IMR-90 (cell line): ENCODE results near the gene SLC25A22.

ENCODE experiments used
- BHLHE40 ChIP-seq: fragments of 150-350 bp; IDR thresholded peaks from 2 replicates; pipeline ENCODE4 v1.6.1; 2016; ENCODE audit warnings: mild to moderate bottlenecking, low read depth, low read length
- CTCF ChIP-seq: conservative IDR thresholded peaks from 2 replicates; pipeline ENCODE4 v1.5.1; 2012; ENCODE audit warnings: mild to moderate bottlenecking, low read depth, low read length, improper control_type of control experiment
- FOS ChIP-seq: fragments of 150-350 bp; IDR thresholded peaks from 2 replicates; pipeline ENCODE4 v1.6.1; 2016; ENCODE audit warnings: low read depth, low read length
- MXI1 ChIP-seq: IDR thresholded peaks from 2 replicates; pipeline ENCODE4 v1.6.1; 2012; ENCODE audit warnings: low read depth, mild to moderate bottlenecking, low read length, moderate library complexity, borderline replicate concordance
- POLR2A ChIP-seq: IDR thresholded peaks from 2 replicates; pipeline ENCODE4 v1.6.1; 2012; ENCODE audit warnings: mild to moderate bottlenecking, low read depth, low read length

DNA sequence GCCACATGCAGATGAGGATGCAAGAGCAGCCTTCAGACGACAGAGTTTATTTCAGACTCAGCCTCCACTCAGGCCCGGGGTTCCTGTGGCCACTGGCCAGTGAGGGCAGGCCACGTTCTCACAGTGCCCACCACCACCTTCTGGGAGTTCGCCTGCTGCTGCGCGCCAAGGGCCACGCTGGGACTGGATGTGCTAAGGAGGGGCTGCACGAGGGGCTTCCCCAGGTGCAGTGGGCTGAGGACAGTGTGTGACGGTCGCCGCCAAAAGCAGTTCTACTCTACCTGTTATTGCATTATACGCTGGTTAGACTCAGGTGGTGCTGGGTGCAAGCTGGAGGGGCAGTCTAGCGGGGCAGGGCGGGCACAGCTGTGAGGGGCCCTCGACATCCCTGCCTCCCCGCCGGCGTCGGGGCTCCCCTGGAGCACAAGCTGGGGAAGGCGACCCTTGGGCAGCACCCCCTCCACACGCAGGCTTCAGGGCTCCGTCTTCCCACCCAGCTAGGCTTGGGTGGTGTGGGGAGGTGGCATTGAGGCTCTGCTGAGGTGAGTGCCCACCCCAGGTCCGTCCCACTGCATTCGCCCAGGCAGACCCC lies 10.9 kb downstream of the SLC25A22 start:
- TF ChIP-seq FOS = no peak
- TF ChIP-seq CTCF = no peak
- TF ChIP-seq MXI1 = no peak
- no peak for TF ChIP-seq POLR2A
- TF ChIP-seq BHLHE40 = no peak
